NCI-H774 (cell line): ENCODE results near the gene ZBED1.
"Not testable (repeated sequence)": the region's sequence is repeated elsewhere in the genome, so short reads cannot be mapped to it uniquely, and the experiment has no call there.

ENCODE experiments used
- DNase-seq: peaks from one replicate; lab custom pipeline; 2025; lab: John Stamatoyannopoulos, UW

Gene ZBED1

DNA sequence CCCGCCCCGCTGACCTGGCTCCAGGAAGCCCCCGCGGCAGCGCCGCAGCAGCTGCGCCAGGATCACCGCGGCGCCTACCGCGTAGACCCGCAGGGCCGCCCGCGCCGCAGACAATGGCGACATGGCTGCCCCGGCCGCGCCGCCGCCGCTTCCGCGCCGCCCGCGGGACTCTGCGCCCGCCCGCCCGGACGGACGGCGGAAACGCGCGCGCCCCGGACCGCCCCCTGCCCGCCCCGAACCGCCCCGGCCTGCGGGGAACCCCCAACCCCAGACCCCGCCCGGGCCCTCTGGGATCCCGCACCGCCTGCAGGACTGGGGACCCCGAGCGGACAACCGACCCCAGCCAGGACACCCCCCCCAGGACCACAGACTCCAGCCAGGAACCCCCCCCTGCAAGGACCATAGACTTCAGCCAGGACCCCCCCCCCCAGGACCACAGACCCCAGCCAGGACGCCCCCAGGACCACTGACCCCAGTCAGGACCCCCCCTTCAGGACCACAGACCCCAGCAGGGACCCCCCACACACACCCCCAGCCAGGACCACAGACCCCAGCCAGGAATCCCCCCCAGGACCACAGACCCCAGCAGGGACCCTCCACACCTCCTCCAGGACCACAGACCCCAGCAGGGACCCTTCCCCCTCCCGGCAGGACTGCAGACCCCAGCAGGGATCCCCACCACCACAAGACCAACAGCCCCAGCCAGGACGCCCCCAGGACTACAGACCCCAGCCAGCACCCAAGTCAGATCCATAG is at the start of gene ZBED1, which contains the start of gene DHRSX:
Gene ZBED1 (minus strand): TSS at position 174 of the 756 bp plus-strand sequence. CDS start 10,257 bp downstream, outside the sequence.
Gene DHRSX (minus strand): TSS at position 174 of the 756 bp plus-strand sequence. CDS start 51 bp downstream, at position 123.
- DNase-seq: no peak

- peak; percentile 47 for DNase-seq
These were observed 49.1 kb upstream of the ZBED1 start for GRCh38 chrX:2549876-2550275.

GRCh38 chrX:2548711-2549423 is 48.1 kb upstream of the ZBED1 start:
- no peak for DNase-seq

DNA sequence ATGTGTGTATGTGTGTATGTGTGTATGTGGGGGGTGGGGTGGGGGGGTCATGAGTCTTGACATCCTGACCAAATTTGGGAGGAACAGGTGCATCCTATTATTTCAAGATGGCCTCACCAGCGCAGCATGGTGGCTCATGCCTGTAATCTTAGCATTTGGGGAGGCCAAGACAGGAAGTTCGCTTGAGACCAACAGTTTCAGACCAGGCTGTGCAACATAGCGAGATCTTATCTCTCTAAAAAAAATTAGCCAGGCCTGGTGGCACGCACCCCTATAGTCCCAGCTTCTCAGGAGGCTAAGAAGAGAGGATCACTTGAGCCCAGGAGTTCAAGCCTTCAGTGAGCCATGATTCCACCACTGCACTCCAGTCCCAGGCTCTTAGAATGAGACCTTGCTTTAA is 47.0 kb upstream of the ZBED1 start:
- no peak for DNase-seq

DNA sequence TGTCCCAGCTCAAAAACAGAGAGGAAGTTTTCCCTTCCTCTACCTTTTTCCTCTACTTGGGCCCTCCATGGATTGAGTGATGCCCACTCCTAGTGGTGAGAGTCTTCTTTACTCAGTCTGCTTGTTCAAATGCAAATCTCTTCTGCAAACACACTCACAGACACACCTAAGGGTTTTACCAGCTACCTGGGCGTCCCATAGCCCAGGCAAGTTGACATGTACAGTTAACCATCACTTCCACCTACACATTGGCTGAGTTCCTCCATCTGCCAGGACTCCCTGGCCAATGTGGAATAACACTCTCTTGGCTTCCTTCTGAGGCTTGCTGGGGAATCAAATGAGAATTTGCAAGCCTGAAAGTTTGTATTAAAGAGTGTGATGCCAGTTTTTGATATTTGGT is 45.7 kb upstream of the ZBED1 start:
- no peak for DNase-seq

DNA sequence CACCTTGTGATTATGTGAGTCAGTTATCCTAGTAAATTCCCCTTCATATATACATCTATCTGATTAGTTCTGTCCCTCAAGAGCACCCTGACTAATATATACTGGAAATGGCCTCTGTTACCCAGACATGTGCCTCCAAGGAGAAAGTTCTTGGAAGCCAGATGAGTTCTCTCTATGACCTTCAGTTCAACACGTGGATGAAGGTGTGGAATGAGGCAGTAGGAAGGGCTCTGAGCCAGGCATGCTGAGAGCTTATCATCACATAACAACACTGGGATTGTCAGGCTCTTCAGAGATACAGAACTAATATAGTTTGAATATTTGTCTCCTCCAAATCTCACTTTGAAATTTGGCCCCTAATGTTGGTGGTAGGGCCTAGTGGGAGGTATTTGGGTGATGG is 44.4 kb upstream of the ZBED1 start:
- DNase-seq: no peak

DNA sequence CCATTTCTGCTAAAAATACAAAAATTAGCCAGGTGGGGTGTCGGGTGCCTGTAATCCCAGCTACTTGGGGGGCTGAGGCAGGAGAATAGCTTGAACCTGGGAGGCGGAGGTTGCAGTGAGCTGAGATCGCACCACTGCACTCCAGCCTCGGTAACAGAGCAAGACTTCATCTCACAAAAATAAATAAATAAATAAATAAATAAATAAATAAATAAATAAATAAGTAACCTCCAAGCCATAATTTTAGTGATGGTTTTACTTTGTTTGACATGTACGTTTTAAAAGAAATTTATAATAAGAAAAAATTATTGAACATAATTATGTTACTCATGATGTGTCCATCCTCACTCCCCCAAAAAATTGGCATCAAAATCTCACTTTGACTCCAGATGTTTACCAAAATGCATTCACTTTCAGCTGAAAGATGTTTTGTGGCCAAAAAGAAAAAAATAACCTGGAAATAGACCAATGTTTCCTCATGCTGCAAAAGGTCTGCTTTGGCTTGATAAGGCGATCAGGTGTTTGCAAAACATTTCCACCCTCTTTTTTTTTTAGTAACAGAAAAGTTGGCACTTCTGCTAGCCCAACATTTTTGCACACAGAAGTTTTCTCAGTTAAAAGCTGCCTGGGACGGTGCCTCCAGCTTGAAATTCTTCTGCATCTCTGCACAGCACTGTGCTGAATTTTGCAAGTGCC is 42.2 kb upstream of the ZBED1 start:
- DNase-seq: no peak

DNA sequence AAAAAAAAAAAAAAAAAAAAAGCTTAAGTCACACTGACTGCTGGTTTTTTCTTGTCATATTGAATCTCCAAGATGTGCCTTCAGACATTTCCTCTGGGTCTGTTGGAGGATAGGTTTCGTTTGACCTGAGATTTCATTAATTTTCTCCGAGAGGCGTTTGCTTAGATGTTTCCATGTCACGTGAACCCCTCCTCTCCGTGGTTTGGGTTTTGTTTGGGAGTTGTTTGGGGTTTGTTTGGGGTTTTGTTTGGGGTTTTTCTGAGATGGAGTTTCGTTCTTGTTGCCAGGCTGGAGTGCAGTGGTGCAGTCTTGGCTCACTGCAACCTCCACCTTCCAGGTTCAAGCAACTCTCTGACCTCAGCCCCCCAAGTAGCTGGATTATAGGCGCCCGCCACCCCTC is 40.8 kb upstream of the ZBED1 start:
- no peak for DNase-seq

DNA sequence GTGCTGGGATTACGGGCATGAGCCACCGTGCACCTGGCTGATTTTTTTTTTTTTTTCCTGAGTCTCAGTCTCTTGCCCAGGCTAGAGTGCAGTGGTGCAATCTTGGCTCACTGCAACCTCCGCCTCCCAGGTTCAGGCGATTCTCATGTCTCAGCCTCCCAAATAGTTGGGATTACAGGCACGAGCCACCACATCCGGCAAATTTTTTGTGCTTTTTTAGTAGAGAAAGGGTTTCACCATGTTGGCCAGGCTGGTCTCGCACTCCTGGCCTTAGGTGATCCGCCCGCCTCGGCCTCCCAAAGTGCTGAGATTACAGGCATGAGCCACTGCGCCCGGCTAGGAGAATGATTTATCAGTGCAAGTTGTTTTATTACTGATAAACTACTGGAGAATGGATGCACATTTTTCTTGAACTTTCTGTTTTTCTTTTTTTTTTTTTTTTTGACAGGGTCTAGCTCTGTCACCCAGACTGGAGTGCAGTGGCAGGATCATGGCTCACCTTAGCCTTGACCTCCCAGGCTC is 39.7 kb upstream of the ZBED1 start:
- no peak for DNase-seq

- DNase-seq: no peak
These were observed 38.8 kb upstream of the ZBED1 start for GRCh38 chrX:2539586-2539985.

DNA sequence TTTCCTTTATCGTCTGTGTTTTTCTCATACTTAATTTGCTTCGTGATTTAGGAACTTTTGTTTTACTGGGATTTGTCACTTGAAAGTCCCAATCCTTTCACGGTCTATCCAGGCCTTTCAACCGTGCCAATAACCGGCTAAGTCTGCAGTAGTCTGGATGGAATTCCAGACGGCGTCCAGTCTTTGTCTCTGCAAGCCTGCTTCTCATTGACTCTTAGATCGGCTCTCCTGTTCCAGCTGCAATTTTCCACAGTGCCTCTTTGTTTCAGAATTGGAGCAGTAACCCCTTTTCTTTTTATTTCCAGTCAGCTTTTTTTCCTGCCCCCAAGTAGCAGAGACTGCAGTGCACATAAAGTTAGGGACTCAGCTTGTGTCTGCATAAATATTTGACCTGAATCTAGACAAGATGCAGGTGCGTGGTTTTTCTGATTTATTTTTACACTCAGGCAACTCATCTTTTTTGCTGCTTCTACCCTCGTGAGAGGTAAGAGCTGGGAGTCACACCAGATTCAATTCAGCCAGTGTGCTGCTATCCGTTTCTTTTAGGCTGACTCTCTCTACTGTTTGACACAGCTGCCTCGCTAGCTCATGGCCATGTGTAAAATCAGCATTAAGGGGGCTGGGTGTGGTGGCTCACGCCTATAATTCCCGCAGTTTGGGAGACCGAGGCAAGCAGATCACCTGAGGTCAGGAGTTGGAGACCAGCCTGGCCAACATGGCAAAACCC is 37.4 kb upstream of the ZBED1 start:
- no peak for DNase-seq

GRCh38 chrX:2536974-2537373 is 36.2 kb upstream of the ZBED1 start:
- DNase-seq: no peak

GRCh38 chrX:2536141-2536540 is 35.4 kb upstream of the ZBED1 start:
- no peak for DNase-seq

- DNase-seq: not testable (repeated sequence)
These were observed 33.7 kb upstream of the ZBED1 start for GRCh38 chrX:2534261-2535021.

DNA sequence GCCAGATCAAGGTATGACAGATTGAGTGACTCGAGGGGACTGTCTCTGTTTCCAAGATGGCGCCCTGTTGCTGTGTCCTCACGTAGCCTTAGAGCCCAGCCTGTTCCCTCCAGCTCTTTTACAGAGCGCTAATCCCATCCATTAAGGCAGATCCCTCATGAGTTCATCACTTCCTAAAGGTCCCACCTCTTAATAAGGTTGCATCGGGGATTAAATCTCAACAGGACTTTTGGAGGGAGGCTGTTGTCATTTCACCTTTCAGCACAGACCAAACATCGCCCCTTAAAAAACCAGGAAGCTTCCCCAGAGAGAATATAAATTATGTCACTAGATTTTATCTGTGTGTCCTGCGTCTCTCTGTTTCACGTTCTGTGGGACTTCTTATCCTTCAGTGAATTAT is 32.6 kb upstream of the ZBED1 start:
- no peak for DNase-seq

DNA sequence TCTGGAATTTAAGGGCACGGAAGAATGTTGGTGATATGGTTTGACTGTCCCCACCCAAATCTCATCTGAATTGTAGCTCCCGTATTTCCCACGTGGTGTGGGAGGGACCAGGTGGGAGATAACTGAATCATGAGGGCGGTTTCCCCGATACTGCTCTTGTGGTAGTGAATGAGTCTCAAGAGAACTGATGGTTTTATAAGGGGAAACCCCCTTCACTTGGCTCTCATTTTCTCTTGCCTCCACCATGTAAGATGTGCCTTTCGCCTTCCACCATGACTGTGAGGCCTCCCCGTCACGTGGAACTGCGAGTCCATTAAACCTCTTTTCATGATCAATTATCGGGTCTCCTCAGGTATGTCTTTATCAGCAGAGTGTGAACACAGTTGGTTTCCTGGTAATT is 25.6 kb upstream of the ZBED1 start:
- no peak for DNase-seq

DNA sequence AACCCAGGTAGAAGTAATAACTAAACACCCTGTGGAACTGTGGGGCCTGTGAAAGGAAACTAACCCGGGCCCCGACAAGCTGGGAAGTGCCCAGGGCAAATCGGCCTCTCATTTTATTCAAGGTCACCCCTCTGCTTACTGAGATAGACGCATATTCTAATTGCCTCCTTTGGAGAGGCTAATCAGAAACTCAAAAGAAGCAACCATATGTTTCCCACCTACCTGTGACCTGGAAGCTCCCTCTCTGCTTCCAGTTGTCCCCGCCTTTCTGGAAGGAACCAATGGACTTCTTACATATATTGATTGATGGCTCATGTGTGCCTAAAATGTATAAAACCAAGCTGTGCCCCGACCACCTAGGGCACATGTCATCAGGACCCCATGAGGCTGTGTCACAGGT is 23.1 kb upstream of the ZBED1 start:
- DNase-seq: no peak

DNA sequence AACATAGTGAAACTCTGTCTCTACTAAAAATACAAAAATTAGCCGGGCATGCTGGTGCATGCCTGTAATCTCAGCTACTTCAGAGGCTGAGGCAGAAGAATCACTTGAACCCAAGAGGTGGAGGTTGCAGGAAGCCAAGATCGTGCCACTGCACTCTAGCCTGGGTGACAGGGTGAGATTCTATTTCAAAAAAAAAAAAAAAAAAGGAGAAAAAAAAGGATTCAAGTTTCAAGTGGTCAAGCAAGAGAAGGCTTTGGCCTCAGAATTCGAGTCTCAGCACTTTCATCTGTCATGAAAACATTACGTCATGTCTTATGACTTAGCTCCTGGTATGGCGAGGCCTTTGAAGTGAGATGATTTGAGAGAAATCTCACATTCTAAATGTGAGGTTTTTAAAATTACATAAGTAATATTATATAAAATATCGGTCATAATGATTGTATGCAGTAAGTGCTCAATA is 21.2 kb upstream of the ZBED1 start:
- no peak for DNase-seq

- DNase-seq: no peak
These were observed 20.5 kb upstream of the ZBED1 start for GRCh38 chrX:2521092-2521926.

- no peak for DNase-seq
These were observed 19.8 kb upstream of the ZBED1 start for GRCh38 chrX:2520539-2520938.
